K562 (cell line): ENCODE data around the gene GLRA3. TPM values are rescaled to one million over a fixed set of nuclear protein-coding genes. Genes with fewer than 3 reads are reported as not detected.

Source experiments
- RAD21 ChIP-seq, 2 experiments: fragments of 250-450 bp in 1 of 2; fragments of 450-650 bp in 1 of 2; sonication (Bioruptor Pico) in 1 of 2; formaldehyde crosslinking in 1 of 2; IDR thresholded peaks in 1 of 2; conservative IDR thresholded peaks in 1 of 2; 2 replicates each; pipeline versions ENCODE4 v1.4.0 to v1.8.0; 2020 to 2022; ENCODE audit warnings: mild to moderate bottlenecking in 2 of 2, moderate library complexity in 1 of 2
- polyA plus RNA-seq, 8 experiments: library from polyadenylated mRNA; depleted of rRNA in 4 of 8; stranded (reverse) in 5 of 8; unstranded in 3 of 8; fragments of >200 nt; fragmentation: Nextera tagmentation in 2 of 8; fragmentation: Illumina TruSeq in 1 of 8; extraction: Ambion mirVana in 2 of 8; extraction: Trizol in 1 of 8; gene quantifications; 2 replicates each; pipeline versions ENCODE4 v1.2.1 to v1.2.3, GENCODE V29; 2011 to 2014; ENCODE audit warnings: inconsistent platforms in 1 of 8, missing spikeins in 1 of 8
- total RNA-seq, 7 experiments: library from RNA; depleted of rRNA in 6 of 7; stranded (reverse); fragments of >200 nt in 6 of 7; fragmentation: Illumina TruSeq in 2 of 7; extraction: Trizol in 2 of 7; gene quantifications; 2 replicates each; pipeline versions ENCODE4 v1.2.1 to v1.2.3, GENCODE V29; 2011 to 2021; ENCODE audit warnings: low replicate concordance in 1 of 7
- TF ChIP-seq, protein P1 (sequence below), 2 experiments: fragments of 450-650 bp; formaldehyde crosslinking in 1 of 2; IDR thresholded peaks; 2 replicates each; pipeline versions ENCODE4 v1.4.0 to v1.6.1; 2014 to 2020; ENCODE audit warnings: mild to moderate bottlenecking in 2 of 2, borderline replicate concordance in 1 of 2, low read depth in 1 of 2

Gene GLRA3
- total and polyA plus RNA-seq, 9 of the 15 experiments (the other 6 are each of a cell fraction or from before 2014, with no cell fraction given): 0.06 to 0.14 (median 0.08) TPM; not detected in 2

DNA sequence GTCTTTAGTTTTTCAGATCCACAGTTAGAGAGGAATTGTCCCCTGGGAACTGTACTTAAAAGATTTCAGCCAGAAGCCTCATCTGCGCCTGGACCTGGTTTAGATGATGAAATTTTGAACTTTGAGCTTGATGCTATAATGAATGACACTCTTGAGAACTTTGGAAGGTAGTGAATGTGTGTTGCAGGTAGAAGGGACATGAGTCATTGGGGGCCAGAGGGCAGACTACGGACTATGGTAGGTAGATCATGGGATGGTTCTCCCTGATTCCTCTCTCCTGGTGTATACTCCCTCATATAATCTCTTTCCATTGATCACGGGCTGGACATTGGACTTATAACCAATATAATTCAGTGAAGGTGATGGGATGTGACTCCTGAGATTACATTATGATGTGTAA is 38.9 kb upstream of the GLRA3 start (continued):
- TF ChIP-seq, protein P1, sequence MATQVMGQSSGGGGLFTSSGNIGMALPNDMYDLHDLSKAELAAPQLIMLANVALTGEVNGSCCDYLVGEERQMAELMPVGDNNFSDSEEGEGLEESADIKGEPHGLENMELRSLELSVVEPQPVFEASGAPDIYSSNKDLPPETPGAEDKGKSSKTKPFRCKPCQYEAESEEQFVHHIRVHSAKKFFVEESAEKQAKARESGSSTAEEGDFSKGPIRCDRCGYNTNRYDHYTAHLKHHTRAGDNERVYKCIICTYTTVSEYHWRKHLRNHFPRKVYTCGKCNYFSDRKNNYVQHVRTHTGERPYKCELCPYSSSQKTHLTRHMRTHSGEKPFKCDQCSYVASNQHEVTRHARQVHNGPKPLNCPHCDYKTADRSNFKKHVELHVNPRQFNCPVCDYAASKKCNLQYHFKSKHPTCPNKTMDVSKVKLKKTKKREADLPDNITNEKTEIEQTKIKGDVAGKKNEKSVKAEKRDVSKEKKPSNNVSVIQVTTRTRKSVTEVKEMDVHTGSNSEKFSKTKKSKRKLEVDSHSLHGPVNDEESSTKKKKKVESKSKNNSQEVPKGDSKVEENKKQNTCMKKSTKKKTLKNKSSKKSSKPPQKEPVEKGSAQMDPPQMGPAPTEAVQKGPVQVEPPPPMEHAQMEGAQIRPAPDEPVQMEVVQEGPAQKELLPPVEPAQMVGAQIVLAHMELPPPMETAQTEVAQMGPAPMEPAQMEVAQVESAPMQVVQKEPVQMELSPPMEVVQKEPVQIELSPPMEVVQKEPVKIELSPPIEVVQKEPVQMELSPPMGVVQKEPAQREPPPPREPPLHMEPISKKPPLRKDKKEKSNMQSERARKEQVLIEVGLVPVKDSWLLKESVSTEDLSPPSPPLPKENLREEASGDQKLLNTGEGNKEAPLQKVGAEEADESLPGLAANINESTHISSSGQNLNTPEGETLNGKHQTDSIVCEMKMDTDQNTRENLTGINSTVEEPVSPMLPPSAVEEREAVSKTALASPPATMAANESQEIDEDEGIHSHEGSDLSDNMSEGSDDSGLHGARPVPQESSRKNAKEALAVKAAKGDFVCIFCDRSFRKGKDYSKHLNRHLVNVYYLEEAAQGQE (IDR thresholded peaks at IDR 0.05; ENCODE audit: borderline replicate concordance): no peak
- TF ChIP-seq, protein P1 (CRISPR knock-in tag; IDR thresholded peaks at IDR 0.05; ENCODE audit: low read depth): no peak
- TF ChIP-seq RAD21 (CRISPR knock-in tag; conservative IDR thresholded peaks at IDR 0.05 in 1 of 2, IDR thresholded peaks at IDR 0.05 in 1 of 2): no peak
